MM.1S (cell line): ENCODE results near the gene AIDA.

Experiments
- EZH2phosphoT487 ChIP-seq: fragments of 300-600 bp; sonication (generic); IDR thresholded peaks from 2 replicates; pipeline ENCODE4 v1.6.1; 2018; ENCODE audit warnings: antibody characterized with exemption, low read length
- TF ChIP-seq, protein P1 (sequence below): fragments of 300-600 bp; sonication (generic); IDR thresholded peaks from 2 replicates; pipeline ENCODE4 v1.5.1; 2016; ENCODE audit warnings: antibody characterized with exemption, low read length, mixed read lengths

- TF ChIP-seq, protein P1, sequence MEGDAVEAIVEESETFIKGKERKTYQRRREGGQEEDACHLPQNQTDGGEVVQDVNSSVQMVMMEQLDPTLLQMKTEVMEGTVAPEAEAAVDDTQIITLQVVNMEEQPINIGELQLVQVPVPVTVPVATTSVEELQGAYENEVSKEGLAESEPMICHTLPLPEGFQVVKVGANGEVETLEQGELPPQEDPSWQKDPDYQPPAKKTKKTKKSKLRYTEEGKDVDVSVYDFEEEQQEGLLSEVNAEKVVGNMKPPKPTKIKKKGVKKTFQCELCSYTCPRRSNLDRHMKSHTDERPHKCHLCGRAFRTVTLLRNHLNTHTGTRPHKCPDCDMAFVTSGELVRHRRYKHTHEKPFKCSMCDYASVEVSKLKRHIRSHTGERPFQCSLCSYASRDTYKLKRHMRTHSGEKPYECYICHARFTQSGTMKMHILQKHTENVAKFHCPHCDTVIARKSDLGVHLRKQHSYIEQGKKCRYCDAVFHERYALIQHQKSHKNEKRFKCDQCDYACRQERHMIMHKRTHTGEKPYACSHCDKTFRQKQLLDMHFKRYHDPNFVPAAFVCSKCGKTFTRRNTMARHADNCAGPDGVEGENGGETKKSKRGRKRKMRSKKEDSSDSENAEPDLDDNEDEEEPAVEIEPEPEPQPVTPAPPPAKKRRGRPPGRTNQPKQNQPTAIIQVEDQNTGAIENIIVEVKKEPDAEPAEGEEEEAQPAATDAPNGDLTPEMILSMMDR: no peak
- TF ChIP-seq EZH2phosphoT487: no peak
These were observed 27.6 kb upstream of the AIDA start for GRCh38 chr1:222739929-222740328.
